Measurements from ENCODE around the gene BHLHE40.

Gene BHLHE40

DNA sequence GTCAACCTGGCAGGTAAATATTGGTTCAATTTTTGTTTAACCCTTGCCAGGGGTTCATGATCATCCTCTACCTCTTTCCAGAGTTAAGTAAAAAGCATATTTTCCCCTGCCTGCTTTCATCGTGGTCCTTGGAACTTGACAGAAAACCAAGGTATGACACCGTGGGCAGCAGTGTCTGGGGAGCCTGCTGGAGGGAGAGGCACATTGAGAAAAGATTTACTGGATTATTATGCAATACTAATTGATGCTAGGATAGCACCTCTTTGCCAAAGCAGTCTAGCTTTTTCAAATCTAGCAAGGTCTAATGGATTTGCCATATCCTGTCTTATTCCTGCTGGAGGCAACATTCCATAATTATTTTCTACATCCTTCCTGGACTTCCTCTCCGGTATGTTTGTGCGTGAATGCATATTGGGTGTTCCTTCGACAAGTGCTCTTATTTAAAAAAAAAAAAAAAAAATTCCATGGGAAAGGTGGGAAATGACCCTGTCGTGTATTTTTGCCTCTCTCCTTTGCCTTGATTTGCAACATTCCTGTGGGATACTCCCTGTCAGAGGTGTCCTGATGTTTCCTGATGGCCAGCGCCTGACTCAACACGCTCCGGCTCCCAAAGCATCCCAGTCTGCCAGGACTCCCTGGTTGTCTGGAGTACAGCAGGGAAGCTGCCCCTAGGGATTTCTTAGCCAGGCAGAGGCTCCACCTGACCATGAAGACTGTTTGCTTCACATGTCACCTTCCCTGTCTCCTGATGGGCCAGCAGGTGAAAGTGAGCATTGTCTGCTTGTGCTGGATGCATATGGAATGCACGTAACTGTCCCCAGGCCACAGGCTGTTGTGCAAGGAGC is 6.3 kb downstream of the BHLHE40 start:
- no peak for DNase-seq

DNA sequence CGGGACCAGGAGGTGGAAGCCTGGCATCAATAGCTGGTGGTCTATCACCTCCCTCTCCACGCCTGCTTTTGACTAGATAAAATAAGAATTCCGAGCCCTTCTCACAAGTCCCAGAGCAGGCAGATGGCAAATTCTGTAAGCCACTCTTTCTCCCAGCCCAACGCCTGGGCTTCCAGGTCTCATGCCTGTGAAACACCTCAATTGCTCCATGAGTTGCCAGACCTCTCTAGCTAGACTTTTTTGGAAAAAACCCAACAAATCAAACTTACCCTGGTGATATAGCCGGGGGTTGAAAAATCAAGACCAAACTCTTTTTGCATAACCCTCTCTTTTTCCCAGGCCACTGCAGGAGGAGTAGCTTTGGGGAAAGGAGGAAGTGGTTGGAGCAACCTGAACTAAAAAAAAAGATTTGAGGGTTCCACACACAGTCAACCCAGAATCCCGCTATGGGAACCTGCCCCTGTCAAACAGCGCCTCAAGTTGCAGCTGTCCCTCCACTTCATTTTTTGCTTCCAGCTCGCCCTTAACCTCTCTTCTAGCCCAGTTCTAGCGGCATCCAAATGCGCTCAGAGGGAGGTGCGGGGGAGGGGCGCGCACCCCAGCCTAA is 7.0 kb downstream of the BHLHE40 start:
- no peak for DNase-seq

DNA sequence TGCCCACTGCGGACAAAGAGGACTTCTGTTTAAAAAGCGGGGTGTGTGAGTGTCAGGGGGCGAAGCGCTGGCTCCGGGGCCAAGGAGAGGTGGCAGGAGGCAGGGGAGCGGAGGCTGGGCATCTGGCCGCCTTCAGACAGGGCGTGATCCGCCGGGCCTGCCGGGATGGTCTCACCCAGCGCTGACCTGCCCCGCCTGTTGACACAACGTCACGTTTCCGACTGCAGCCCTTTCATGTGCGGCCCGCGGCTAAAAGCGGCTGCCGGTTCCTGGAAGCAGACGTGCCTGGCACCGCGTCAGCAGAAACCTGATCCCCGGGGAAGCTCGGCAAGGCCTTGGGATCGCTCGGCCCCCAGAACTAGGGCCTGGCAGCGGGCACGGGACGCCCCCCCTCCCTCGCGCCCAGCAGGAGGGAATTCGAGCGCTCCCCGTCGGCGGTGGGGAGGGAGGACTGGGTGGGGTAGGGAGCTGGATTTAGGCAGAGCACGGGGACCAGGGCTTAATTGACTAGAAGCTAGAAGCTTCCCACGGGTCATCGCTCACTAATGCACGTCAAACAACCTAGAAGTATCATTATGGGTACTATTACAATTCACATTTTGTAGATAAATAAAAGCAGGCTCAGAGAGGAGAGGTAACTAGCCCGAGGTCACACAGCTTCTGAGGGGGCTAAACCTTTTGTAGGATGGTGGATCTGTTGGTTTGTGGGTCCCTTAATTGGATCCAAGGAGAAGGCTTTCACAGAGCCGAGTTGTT is 7.7 kb downstream of the BHLHE40 start:
- peak; percentile 98 for DNase-seq

DNA sequence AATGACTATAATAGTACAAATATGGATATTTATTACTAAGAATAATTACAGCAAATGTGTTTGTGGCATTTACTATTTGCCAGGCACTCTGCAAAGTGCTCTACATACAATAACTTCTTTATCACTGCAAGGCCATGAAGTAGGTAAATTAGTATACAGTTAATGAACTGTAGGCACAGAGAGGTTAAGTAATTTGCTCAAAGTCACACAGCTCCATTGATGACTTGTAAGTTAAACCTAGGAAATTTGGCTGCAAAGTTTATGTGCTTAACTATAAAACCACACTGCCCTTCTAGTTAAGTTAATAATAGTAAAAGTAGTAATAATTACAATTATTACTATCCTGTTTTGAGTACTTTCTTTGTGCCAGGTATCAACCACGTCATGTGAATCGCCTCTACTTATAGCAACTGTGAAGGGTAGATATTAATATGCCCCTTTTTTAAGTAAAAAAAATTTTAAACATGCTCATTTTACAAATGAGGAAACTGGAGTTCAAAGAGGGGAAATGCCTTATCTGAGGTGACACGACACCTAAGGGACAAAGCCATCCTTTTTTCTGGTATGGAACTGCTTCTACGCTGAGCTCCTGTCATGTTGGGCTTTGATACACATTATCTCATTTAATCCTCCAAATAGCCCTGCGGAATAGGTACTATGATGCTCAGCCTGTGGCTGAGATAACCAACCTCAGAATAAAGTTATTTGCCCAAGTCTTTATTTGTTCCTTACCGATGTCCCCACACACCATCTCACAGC is 8.5 kb downstream of the BHLHE40 start:
- no peak for DNase-seq

DNA sequence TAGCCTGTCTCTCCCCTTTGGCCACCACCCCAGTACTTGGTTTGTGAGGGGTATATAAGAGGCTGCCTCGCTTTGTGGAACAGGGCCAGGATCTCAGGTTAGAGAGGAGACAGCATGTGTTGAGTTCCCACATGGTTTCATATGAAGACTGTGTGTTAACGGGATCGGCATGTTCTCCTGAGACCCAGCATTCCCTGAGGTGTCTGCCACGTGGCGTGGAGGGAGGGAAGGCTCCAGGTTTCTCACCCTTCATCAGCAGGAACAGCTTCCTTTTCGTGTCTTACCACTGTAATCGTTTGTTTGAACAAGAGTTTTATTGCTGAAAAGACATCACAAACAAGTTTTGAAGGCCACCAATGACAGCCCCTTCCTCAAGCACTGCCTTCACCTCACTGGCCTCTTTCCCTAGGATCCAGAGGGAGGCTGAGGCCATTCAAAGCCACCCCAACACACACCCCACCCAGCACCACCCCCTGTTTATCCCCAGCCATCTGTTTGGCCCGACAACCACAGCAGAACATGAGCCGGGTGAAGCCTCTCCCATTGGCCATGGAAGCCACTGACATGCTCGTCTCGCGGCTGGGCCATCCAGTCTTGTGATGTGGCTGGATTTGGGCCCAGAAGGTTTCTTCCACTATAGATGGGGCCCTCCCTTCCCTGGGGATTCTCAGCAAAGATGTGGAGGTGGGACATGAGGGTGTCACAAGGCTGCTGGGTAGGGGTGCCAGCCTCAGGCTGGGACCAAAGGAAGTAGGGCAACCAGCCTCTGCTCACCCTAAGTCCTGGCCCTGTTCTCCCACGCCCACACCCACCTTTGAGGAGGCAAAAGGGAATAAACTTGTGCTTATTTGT is 10.0 kb downstream of the BHLHE40 start:
- DNase-seq, result peak; percentile 69

DNA sequence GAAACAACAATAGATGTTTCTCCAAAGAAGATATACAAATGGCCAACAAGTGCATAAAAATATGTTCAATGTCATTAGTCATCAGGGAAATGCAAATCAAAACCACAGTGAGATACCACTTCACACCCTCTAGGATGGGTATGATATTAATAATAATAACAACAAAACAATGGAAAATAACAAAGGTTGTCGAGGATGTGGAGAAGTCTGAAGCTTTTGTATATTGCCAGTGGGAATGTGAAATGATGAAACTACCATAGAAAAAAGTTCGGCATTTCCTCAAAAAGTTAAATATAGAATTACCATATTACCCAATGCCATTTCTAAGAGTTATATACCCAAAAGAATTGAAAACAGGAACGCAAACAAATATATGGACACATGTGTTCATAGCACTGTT is 10.8 kb downstream of the BHLHE40 start:
- no peak for DNase-seq

DNA sequence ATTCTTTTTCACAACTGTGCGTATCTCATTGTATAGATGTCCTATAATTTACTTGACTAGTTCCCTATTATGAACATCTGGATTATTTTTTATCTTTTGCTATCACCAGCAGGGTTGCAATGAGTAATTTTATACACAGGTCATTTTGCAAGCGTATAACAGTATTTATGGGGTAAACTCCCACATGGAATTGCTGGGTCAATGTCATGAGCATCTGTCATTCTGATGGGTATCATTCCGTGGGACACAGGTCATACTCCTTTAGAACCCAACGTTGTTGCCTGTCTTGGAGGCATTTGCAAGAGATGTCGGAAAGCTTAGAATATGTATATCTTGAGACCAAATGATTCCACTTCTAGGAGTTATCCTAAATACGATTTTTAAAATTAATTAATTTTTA is 12.9 kb downstream of the BHLHE40 start:
- DNase-seq, result no peak

DNA sequence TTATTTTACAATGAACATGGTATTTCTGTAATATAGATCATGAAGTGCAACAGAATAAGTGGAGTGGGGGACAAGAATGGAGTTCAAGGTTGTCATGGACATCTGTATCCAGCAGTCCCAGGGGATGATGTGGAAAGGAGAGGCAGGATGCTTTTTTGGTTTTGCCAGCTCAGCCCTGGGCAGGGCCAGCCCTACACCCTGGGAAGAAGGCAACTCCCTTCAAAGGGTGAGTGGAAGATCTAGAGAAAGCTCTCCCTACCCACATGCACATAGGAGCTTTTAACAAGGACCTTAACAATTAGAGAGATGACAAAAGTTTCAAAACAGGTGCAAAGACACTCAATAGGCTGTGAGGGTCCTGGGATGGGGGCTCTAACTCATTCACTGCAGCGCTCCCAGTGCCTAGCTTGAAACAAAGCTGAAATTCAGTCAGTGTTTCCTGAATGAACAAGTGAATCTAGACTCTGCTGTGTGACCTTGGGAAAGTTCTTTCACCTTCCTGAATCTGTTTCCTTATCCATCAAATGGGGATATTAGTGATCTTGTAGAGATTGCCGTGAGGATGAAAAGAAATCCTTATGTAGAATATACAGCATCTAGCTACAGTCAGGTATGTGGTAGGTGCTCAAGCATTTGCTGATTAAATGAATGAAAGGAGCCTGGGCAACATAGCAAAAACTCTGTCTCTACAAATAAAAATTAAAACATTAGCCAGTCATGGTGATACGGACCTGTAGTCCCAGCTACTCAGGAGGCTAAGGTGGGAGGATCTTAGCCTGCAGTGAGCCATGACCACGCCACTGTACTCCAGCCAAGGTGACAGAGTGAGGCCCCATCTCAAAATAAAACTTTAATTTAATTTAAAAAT is 14.3 kb downstream of the BHLHE40 start:
- no peak for DNase-seq

DNA sequence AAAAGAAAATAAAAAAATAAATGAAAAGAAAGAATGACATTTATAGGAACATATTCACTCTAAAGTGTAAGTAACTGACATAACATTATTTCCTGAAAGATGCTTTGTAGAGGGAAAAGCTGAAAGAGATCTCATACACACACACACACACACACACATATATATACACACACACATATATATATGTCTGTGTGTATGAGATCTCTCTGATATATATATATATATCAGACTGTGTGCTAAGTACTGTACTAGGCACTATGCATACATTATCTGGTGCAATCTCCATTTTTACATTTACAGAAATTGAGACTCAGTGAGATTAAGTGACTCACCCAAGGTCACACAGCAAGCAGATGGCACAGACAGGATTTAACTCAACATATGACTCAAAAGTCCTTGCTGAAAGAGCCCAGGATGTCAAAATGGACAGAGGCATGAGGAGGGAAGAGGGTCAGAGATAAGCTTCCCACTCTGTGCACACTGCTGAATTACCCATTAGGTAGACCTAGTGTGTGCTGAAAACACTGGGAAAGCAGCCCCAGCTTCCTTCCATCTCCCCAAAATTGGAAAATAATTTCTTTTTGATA is 15.0 kb downstream of the BHLHE40 start:
- DNase-seq, result no peak

DNA sequence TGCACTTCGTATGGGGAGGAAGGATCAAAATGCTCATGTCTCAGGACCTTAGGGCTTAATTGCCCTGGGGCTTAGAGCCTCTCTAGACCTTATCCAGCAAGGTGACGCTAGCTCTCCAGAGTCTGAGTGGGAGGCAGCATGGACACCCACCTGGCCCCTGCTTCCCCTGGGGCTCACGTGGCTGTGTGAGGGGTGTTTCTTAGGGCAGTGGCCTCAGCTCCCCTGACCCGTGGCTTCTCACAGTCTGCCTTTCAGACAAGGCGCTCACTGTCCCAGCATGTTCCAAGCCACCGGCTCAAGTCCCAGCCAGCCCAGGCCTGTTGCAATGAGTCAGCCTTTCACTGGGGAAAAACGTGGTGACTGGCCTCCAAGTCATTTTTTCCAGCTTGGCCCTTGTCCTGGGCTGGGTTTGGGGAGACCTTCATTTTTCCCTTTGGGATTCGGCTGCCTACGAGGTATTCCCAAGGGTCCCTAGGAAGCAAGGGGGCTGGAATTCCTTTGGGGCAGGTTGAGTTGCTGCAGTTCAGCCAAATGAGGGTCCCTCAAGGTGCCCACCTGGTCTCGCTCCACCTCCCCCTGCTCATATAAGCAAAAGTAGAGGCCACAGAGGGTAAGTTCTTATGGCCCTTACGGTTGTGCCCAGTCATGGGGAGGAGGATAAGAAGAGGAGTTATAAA is 15.7 kb downstream of the BHLHE40 start:
- no peak for DNase-seq

DNA sequence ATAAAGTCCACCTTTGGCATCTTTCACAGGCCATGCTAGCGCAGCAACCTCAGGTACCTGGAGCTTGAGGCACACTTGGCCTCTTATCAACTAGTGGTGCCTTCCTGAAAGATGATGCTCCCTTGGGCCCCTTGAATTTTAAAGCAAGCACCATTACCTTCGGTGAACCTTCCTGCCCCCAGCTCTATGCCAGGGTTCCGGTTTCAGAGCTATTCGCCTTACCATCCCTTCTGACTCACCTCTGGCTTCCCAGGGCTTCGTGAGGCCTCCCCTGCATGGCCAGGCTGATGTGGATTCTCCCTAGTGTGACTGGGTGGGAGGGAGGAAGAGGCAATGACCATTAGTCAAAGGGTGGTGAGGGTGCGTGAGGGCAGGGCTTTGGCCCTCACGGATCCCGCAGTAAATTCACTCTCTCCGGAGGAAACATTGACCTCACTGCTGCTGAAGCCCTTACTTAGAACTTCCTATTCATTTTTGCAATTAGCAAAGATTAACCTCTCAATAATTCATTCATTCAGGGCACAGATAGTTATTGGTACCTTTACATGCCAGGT is 16.3 kb downstream of the BHLHE40 start:
- no peak for DNase-seq

DNA sequence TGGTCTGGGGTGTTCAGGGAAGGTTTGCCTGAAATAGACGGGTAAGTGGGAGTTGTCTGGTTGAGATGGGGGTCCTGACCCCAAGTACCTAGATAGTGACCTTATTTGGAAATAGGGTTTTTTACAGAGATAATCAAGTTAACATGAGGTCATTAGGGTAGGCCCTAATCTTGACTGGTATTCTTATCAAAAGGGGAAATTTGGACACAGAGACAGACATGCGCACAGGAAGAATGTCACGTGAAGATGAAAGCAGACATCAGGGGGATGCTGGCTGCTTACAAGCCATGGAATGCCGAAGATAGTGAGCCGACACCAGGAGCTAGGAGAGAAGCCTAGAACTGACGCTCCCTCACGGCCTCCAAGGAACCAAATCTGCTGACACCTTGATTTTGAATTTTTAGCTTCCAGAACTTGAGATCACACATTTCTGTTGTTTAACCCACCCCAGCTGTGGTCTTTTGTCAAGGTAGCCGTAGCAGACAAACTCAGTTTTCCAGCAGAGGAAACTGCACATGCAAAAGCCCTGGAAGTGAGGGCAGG is 17.1 kb downstream of the BHLHE40 start:
- no peak for DNase-seq

DNA sequence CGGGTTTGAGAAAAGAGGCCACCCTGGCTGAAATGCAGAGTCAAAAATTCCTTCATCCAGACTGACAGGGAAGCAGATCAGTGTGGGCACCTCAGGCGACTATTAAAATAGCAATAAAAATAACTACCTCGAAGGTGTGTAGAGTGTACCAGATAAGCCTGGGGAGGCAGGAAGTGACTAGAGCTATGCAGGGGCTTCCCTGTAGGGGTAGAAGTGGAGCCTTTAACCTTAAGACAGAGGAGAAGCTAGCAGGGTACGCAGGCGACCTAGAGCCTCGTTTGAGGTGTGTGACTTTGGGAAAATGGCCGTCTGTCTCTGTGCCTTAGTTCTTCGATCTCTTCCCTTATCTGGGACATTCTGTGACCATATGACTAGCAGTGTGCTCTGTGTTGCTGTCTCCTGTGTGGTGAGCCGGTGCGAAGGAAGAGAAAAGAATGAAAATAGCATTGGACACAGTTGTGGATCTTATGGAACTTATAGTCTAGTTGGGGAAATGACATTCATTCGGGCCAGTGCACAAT is 17.6 kb downstream of the BHLHE40 start:
- no peak for DNase-seq

DNA sequence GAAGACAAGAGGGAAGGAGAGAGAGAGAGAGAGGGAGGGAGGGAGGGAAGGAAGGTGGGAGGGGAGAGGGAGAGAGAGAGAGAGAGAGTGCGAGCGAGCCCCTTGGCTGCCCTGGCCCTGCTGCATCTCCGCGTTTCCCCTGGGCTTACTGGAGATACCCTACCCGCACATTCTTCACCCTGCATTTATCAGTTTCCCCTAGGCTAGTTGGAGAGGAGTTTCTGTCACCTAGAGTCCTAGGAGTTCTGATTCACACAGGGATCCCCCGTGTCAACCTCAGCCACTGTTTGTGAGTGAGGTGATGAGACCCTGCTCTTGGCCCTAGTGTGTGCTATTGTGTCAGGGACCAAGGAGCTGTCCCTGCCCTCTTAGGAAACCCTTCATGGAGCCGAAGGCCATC is 18.7 kb downstream of the BHLHE40 start:
- no peak for DNase-seq

DNA sequence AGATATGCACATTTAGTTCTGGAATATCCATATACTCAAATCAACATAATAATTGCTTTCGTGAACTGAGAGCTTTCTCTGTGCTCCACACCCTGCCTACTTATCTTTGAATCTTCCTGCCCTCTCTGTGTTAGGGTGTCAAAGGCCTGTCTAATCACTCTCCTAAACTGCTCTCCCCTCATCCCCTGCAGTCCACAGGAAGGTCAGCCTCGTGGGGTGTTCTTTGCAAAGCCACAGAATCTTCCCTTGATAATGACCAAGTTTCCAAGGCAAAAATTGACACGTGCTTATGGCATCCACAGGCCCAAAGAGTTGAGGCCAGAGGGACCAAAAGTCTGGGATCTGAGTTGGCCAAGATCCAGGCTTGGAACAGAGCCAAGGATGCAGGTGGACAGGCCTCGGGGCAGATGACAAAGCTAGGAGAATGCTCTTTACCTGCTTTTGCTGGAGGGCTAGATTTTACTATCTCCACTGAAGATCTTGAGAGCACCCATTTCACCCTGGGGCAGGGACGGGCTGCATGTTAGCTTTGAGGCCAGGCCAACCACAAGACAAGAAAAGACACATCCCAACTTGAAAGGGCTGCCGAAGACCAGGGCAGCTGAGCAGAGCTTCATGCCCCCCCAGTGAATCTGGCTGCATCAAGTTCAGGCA is 20.4 kb downstream of the BHLHE40 start:
- DNase-seq, result peak; percentile 34

DNA sequence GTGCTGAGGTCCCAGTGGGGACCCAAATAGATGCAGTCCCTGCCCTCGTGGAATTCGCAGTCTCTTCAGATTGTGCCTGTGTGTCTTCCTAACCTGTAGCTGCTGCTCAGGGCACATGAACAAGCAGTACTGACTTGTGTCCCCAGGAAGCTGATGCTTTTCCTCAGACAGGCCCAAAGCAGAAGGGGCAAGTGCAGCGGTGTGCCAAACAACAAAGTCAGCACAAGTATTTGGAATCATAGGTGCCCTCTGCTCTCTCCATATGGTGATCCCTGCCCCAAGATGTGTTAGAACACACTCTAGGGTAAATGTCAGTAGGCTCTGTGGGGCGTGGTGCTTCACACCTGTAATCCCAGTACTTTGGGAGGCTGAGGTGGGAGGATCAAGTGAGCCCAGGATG is 21.9 kb downstream of the BHLHE40 start:
- DNase-seq, result peak; percentile 17

DNA sequence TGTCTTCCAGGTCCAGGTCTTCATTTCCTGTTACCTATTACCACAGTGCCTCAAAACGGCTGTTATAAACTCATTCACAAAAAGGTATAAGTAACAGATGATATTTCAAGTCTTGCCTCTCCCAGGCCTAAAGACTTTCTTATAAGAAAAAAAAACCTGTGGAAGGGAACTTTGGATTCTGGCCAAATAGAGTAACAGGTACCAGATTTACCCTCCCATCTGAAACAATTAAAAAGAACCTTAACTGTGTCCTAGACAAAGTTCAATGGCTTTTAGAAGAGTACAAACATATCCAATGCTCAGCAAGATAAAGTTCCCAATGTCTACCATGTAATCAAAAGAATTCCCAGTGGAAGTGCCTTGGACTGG is 22.6 kb downstream of the BHLHE40 start:
- no peak for DNase-seq

DNA sequence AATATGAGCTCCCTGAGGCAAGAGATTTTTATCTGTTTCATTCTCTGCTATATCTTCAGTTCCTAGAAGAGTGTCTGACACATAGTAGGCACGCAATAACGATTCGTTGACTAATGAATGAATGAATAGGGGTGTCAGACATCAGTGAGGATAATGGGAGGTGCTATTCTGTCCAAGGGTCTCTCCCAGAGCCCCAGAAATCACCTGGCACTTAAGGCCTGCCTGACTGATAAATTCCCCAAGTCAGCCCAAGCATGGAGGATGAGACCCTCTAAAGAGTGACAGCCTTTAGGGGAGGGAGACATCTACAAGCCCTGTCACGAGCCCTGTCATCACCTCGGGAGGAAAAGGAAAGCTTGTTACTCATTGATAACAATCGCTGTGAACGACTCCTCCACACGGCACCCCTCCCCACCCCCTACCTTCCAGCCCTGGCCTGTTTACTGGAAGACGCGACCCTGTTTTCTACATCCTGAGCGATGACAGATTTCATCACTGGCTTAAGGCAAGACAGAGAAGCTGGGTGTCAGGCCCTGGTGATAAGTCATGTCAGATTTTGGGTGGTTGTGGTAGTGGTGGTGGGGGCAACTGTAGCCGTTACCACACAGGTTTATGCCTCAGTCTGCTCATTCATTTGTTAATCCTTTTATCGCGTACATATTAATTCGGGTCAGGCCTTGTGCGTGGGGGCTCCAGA is 23.1 kb downstream of the BHLHE40 start:
- peak; percentile 36 for DNase-seq
